GM18526 (cell line): ENCODE results near the gene ABCC4.

ENCODE experiments used
- POLR2A ChIP-seq: IDR thresholded peaks from 3 replicates; pipeline ENCODE4 v1.6.1; 2011; ENCODE audit not compliant: insufficient read length; ENCODE audit errors: extremely low read depth

ABCC4 gene

DNA sequence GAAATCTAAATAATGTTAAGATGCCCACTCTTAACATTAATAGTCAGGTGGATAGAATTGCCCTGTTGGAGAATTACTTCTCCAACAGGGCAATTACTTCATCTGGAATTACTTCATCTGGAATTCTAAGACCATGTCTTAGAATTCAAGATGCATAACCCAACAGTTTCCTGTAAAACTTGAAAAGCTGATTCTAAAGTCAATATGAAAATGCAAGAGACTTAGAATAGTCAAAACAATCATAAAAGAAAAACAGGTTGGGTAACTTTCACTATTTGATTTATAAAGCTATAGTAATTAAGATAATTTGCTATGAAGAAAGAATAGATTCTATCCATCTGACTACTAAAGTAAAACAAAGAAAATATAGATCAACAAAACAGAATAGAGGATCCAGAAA lies 75.2 kb downstream of the ABCC4 start:
- no peak for TF ChIP-seq POLR2A

DNA sequence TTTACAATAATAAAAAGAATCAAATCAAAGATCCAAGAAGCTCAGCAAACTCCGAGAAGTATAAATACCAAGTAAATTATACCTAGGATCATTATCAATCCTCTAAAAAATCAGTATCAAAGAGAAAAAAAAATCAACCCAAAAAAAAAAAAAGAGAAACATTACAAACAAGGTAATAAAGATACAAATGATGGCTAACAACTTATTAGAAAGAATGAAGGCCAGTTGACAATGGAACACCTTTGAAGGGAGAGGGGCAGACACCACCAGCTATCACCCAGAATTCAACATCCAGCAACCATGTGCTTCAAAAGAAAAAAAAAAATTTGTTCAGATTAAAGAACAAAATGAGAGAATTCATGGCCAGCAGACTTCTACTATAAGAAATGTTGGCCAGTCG lies 77.2 kb downstream of the ABCC4 start:
- TF ChIP-seq POLR2A, result no peak

DNA sequence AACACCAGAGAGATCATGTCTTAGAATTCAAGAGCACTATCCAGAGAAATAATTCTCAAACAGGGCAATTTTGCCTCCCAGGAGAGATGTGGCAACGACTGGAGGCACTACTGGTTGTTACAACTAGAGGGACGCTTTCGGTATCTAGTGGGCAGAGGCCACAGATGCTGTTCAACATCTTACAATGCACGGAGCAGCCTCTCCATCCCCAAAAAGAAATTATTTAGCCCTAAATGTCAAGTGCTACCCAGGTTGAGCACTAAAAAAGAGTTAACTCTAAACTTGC lies 78.6 kb downstream of the ABCC4 start:
- no peak for TF ChIP-seq POLR2A

DNA sequence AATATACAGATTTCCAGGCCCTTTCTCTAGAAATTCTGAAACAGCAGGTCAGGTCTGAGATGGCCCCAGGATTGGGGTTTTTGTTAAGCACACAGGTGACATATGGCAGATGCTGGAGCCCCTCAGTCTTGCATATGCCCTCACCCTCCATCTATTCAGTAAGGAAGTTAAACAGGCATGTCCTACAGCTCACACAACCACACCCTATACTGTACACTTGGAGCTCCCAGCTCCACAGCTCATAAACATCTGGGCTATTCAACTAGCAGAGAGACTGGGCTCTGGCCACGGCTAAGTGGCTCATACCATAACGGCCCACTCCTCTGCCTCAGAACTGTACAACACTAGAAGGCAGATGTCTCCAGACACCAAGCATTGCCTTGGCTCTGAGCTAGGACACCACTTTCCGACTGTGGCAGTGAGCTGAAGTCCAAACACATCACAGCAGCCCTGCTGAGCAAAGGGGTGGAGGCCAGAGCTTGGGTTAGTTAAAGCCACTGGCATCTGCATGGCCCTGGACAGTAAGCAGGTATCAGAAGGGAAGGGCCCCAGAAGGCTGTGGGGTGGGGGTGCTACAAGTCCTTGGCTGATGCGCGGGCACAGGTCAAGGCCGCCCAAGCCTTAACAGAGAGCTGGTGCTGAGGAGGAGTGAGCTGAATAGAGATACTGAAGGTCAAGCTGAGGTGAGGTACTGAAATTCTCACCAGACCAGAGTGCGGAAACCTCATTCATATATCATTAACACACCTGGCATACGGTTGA lies 79.1 kb downstream of the ABCC4 start:
- no peak for TF ChIP-seq POLR2A

DNA sequence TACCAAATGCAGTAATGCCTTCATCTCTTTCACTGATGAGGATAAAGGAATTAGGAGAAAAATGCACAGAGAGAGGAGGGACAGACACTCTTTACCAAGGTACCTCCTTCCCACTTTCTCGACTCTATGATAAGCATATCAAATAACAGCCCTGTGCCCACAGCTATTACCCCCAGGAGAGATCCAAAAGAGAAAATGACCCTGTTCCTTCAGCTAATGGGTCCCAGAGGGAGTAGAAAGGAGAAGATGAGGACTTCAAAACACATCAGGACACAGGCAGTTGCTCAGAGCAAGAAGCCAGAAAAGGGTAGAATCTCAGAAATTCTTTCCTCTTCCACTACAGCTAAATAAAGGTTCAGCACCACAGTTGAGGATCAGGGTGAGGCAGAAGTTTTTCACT lies 80.6 kb downstream of the ABCC4 start:
- no peak for TF ChIP-seq POLR2A

DNA sequence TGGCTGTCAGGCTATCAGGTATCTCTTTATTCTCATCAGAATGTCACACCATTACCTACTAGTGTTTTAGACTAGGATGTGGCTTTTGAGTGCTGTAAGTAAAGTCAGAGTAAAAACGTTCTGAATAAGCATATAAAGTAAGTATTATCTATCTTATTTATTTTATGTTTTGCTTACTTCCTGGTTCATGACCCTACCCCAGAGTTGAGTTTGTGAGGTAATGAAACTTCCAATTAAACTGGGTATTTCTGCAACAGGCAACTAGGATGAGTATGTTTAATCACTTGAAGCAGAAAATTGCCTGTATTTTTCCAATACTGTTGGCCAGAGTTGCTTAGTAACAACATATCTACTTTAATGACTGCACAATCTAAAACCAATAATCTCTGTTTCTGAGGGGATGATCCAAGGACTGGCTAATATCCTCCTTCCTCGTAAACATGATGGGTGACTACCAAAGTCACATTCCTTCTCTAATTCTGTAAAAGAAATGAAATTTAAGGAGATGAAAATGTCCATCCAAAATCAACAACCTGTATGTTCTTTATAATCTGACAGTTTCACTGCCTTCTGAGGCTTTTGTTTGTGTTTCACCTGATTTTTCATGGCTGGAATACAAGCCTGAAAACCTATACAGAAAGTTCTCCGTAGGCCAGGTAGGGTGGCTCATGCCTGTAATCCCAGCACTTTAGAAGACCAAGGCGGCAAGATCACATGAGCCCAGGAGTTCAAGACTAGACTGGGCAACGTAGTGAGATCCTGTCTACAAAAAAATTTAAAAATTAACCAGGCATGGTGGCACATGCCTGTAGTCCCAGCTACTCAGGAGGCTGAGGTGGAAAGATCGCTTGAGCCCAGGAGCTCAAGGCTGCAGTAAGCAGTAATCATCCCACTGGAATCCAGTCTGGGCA lies 83.1 kb downstream of the ABCC4 start:
- TF ChIP-seq POLR2A, result no peak

DNA sequence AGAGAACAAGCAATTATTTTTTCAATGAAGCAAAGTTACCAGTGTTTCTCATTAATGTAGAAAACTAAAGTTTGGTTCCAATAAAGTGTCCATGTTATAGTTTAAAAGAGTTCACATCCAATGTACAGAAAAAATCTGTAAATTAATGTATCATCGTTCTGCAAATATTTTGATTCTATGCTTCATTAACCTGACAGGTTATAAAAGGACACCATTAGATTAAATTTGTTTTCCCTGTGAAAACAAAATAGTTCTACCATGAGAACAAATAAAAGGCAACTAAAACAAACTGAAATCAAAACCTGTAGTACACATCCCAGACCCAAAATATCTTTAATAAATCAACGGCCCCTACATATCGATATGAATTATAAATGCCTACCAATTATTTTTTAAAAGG lies 85.1 kb downstream of the ABCC4 start:
- no peak for TF ChIP-seq POLR2A

DNA sequence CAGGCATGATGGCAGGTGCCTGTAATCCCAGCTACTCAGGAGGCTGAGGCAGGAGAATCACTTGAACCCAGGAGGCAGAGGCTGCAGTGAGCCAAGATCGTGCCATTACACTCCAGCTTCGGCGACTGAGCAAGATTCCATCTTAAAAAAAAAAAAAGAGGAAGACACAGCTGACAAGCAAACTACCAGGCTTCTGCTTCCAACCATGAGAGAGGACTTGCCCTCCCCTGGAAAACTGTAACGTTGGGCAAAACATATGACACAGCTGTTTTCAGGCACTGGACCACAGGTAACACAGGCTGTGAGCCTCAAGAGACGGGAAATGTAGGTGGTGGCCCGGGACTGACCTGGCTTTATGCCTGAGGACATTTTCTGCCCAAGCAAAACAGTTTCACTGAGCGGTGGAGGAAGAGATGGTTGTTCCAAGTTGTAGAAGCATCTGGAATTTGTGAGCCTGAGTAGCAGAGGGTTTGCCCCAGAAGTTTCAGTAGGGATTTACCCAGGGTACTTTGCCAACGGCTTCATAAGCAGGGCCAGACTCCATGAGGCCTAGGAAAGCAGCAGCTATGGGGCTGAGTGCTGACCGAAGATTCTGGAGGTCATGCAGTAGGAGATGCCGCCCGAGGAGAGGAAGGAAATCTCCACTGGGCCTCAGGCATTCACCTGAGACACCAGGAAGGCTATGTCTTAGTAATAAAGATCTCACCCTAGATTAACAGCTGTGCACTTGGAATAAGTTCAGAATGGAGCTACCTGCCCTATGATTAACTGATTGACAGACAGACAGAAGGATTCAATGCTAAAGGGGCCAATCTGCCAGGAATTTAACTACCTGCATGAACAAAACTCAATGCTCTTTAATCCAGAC lies 88.0 kb downstream of the ABCC4 start:
- no peak for TF ChIP-seq POLR2A

DNA sequence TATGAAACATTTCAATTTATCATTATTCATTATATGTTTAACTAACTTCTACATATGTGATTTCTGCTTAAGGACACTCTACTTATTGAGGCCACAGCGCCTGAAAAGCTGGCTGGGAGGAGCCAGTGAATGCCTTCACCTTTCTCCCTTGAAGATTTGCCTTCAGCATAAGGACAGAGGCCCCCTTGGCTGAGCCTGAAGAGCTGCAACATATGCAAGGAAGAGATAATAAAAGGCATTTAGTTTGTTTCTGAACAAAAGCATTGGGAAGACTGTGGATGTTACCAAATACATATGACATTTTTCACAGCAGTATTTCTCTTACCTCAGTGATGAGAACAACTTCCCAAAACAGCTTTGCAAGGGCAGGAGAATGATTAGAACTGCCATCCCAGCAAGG lies 92.1 kb downstream of the ABCC4 start:
- TF ChIP-seq POLR2A, result no peak

DNA sequence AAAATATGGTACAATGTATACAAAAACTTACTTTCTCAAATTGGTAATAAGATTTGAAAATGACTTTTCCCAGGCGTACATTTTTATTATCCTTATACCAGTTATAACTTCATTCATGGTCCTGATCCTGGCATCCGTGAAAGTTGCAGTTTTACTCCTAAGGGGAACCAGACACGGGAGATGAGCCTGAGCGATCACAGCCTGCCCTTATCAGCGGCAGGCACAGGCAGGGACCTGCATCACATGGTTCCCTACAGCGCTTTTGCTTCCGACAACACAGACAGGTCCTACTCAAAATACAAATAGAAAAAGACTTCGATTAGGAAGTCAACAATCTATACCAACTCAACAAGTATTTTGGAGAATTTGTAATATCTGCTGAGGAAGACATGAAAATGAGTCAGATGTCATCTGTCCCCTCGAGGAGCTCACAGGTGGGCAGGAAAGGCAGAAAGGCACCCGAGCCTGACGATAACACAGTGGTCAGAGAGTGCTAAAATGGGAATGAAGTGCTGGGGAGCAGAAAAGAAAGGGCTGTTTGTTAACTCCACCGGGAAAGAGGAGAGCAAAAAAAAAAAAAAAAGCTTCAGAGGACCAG lies 93.4 kb downstream of the ABCC4 start:
- TF ChIP-seq POLR2A, result no peak

DNA sequence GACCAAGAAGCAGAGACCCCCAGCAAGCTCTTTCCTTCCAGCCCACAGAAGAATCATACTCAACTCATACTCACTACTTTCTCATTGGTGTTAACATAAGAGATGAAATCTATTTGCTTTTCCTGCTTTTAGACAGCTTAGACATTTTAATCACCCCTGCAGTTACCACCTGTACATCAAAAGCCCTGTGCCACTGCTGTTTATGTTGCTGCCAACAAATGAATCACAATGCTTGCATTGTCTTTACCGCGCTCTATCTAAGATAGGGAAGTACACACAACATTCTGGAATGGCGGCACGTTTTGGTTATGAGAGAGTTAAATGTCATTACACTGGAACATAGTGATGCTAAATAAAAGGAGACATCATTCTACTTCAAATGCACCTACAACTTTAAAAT lies 95.1 kb downstream of the ABCC4 start:
- TF ChIP-seq POLR2A, result no peak

DNA sequence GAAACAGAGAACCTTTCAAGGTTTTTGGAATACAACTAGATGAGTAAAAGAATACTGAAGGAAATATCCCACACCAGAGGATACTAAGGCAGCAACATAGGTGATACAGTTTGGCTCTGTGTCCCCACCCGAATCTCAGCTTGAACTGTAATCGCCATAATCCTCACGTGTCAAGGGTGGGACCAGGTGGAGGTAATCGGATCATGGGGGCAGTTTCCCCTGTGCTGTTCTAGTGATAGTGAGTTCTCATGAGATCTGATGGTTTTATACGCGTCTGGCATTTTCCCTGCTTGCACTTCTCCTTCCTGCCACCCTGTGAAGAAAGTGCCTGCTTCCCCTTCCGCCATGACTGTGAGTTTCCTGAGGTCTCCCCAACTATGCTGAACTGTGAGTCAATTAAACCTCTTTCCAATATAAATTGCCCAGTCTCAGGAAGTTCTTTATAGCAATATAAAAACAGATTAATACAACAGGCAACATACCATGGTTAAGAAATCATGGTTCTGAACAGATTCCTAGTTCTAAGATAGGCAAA lies 97.0 kb downstream of the ABCC4 start:
- TF ChIP-seq POLR2A, result no peak

DNA sequence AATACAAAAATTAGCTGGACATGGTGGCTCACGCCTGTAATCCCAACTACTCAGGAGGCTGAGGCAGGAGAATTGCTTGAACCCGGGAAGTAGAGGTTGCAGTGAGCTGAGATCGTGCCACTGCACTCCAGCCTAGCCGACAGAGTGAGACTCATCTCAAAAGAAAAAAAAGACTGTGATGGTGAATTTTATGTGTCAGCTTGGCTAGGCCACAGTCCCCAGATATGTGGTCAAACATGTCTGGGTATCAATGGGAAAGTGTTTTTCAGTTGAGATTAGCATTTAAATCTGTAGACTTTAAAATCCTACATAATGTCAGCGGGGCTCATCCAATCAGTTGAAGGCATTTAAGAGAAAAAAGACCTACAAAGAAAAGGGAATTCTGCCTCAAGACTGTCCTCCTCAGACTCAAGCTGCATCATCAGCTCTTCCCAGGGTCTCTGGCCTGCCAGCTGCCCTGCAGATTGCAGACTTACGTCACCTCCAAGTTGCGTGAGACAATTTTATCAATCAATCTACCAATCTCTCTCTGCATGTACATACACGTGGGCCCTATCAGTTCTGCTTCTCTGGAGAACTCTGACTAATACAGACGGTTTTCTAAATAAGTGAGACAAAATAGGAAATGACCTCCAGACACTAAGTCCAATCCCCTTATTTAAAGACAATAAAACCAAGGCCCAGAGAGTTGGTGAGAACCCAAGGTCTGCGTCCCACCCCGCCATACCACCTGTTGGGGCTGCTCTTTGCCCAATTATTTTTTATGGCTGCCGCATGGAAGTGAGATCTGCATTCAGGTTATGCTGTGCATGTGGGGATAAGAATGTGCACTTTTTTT lies 99.2 kb downstream of the ABCC4 start:
- TF ChIP-seq POLR2A, result no peak

DNA sequence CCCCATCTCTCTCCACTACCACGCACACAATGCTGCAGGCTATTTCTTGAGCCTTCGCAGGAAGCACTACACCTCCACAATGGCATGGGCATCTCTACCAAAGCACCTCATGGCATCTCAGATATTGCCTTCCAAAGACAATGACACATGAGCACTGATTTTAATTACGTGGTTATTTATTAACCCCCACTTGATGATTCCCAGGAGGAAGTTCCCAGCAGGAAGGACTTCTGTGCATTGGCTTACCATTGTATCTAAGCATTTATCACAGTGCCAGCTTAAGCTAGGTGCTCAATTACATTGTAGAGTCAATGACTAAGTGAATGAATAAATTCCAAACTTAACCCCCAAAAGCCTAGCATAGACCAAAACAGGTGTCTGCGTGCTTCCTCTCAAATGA lies 101.4 kb downstream of the ABCC4 start:
- no peak for TF ChIP-seq POLR2A
